ENCODE results near the gene BCAN.

Gene BCAN

DNA sequence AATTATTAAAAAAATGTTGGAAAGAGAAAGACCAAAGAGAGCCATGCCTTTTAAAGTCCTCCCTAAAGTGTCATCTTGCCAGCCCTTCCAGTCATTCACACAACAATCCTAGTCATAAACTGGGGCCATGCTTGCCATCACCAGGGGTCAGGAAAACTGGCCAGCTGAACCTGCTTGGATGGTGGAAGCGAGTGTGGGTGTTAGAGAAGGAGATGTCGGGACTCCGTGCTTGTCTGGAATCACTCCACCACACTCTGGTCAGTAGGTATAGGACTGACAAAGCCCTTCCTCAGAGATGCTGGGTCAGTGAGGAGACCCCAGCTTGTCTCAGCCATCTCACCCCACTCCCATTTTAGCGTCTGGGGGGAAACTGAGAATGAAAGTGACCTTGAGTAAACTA is 26.0 kb upstream of the BCAN start:
- Histone ChIP-seq H4K20me1 (peaks cover under 1% of the 10 kb centered on the region; the same call in 1 of the 2 replicates), H3K4me1 (no peaks in the 10 kb centered on the region), H3K36me3 (no peaks in the 10 kb centered on the region), H3K9me3 (no peaks in the 10 kb centered on the region), H3K27ac (no peak overlapping the region), H3K4me3 (no peak overlapping the region), H3K4me2 (no peak overlapping the region), H3K9ac (no peak overlapping the region), H3K27me3 (peaks cover 59% of the 10 kb centered on the region)
- TF ChIP-seq Cebpa-rat (IDR thresholded peaks at IDR 0.05), result no peak

DNA sequence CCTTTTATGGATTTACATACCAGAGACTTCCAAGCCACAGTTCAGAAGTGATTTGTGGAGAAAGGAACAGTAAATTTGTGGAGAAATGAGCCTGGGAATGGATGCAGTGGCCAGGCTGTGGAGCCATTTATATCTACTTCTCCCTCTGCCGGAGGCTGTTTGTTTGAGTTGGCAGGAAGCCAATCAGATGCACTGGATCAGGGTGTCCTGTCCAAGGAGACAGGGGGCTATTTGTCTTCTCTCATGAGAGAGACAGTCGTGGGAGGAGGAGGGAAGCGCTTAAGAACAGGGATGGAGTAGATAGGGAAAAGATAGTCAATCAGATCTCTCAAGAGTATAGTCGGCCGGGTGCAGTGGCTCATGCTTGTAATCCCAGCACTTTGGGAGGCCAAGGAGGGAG is 25.5 kb upstream of the BCAN start:
- Histone ChIP-seq H3K27ac (no peak overlapping the region), H3K27me3 (peaks cover 64% of the 10 kb centered on the region), H3K9ac (no peak overlapping the region), H3K4me1 (no peaks in the 10 kb centered on the region), H3K4me2 (no peak overlapping the region), H3K36me3 (no peaks in the 10 kb centered on the region), H3K4me3 (no peak overlapping the region), H3K9me3 (no peaks in the 10 kb centered on the region), H4K20me1 (peaks cover 6% of the 10 kb centered on the region; the same call in 1 of the 2 replicates)
- TF ChIP-seq Cebpa-rat (IDR thresholded peaks at IDR 0.05), result no peak

DNA sequence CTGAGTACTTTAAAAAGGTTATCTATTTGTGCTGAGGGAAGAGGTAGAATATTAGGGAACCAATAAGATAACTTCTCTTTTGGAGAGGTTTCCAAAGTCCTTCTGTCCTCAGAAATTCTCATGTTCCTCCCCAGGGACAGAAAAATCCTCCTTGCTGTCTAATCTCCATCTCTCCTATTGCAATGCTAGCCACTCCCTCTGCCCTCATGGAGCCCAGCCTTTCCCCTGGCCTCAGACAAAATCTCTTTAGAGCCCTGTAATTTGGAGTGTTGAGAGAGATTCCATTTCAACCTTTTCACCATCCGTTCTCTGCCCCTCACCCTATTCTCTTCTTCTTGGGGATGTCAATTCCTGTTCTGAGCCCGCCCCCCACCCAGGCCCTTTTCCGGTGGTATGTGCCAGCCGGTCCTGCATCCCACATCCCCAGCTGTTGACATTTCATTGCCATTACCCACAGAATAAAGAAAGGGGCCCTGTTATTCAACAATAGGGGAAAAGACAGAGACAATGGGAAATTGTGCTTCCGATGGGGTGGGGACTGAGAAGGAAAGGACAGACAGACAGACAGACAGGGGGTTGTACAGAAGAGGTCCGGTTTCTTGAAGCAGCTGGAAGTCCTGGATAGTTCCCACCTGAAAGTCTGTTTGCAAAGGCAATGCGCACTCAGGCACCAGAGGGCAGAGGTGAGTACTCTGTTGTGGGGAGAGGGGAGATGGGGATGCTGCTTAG is 22.9 kb upstream of the BCAN start, which contains the start of gene HAPLN2:
Gene HAPLN2, plus strand, starts transcription at position 563 of the 729 bp plus-strand sequence. CDS start 4,076 bp downstream, outside the sequence.
- TF ChIP-seq Cebpa-rat (IDR thresholded peaks at IDR 0.05), result no peak
- H3K9me3 ChIP-seq, result no peaks in the 10 kb centered on the region
- peaks cover 26% of the 10 kb centered on the region; the same call in 1 of the 2 replicates for H4K20me1 ChIP-seq
- H3K36me3 ChIP-seq, result no peaks in the 10 kb centered on the region
- H3K4me2 ChIP-seq, result no peak within 1 kb of the TSS
- no peak within 1 kb of the TSS for H3K9ac ChIP-seq
- peaks cover 88% of the 10 kb centered on the region for H3K27me3 ChIP-seq
- H3K4me1 ChIP-seq, result no peaks in the 10 kb centered on the region
- no peak within 1 kb of the TSS for H3K4me3 ChIP-seq
- H3K27ac ChIP-seq, result no peak within 1 kb of the TSS

DNA sequence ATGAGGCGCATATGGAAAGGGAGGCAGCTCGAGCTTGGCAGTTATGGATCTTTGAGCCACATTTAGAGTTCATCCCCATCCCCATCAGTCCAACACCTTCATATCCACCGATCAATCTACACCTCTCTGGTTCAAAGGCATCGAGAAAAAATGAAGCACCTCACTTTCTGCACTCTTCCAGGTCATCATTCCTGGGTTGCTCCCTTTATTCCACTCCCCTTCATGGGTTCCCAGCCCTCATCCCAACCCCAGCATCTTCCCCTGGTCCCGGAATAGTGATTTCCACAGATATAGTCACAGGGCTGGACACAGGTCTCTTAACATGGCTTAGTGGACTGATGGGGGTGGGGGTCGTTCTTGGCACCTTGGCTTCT is 22.3 kb upstream of the BCAN start:
- Histone ChIP-seq H3K27me3 (peaks cover 88% of the 10 kb centered on the region), H3K9ac (no peak overlapping the region)
- no peak for TF ChIP-seq Cebpa-rat (IDR thresholded peaks at IDR 0.05)

DNA sequence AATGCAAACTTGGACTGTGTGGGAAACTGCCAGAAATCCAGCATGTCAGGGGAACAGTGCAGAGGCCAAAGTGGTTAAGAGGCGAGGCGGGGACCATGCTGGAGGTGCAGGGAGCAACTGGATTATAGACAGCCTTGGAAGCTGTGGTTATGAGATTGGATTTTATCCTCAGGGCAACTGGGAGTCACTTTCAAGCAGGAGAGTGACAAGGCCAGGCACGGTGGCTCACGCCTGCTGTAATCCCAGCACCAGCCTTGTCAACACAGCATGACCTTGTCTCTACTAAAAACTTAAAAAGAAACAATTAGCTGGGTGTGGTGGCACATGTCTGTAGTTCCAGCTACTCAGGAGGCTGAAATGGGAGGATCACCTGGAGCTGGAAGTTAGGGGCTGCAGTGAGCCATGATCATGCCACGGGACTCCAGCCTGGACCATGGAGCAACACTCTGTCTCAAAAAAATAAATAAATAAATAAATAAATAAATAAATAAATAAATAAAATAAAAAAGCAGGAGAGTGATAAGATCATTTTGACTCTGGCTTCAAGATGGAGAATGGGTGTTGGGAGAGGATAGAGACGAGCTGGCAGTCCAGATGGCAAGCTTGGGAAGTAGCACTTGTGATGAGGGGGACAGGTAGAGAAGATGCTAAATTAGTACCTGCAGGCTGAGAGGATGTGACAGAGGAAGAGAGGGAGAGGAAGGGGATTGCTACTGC is 19.2 kb upstream of the BCAN start:
- Histone ChIP-seq H3K27me3 (peaks cover 87% of the 10 kb centered on the region), H3K4me2 (no peak overlapping the region), H3K4me3 (no peak overlapping the region), H3K4me1 (peaks cover 21% of the 10 kb centered on the region), H3K36me3 (no peaks in the 10 kb centered on the region), H3K27ac (no peak overlapping the region), H3K9ac (no peak overlapping the region), H4K20me1 (peaks cover 43% of the 10 kb centered on the region), H3K9me3 (no peaks in the 10 kb centered on the region)
- TF ChIP-seq Cebpa-rat (IDR thresholded peaks at IDR 0.05), result no peak

More for the DNA sequence above, 22.3 kb upstream of the BCAN start:
- Histone ChIP-seq H3K4me1 (no peaks in the 10 kb centered on the region), H3K36me3 (no peaks in the 10 kb centered on the region), H3K27ac (no peak overlapping the region), H4K20me1 (peaks cover 31% of the 10 kb centered on the region; the same call in 1 of the 2 replicates), H3K4me3 (no peak overlapping the region), H3K4me2 (no peak overlapping the region), H3K9me3 (no peaks in the 10 kb centered on the region)

DNA sequence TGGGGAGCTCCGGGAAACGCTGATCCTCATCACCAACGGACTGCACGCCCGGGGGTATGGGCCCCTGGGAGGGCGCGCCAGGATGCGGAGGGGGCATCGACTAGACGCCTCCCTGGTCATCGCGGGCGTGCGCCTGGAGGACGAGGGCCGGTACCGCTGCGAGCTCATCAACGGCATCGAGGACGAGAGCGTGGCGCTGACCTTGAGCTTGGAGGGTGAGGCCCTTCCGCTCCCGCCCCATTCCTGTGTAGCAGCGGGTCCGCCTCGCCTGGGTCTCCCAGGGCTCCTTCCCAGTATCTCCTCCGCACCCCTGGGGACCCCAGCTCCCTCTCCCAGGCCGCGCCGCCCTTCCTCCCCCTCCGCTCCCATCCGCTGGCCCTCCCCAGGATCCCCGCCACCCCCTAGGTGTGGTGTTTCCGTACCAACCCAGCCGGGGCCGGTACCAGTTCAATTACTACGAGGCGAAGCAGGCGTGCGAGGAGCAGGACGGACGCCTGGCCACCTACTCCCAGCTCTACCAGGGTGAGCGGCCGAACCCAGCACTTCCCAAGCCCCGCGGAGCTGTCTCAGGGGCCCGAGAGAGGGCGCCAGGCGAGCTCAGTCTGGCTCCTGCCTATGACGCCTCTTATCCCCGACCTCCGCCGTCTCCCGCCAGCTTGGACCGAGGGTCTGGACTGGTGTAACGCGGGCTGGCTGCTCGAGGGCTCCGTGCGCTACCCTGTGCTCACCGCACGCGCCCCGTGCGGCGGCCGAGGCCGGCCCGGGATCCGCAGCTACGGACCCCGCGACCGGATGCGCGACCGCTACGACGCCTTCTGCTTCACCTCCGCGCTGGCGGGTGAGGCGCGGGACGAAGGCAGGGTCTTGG is 17.7 kb upstream of the BCAN start:
- no peak for TF ChIP-seq Cebpa-rat (IDR thresholded peaks at IDR 0.05)
- Histone ChIP-seq H3K4me1 (peaks cover 24% of the 10 kb centered on the region), H3K36me3 (no peaks in the 10 kb centered on the region), H3K27ac (no peak overlapping the region), H3K9ac (no peak overlapping the region), H4K20me1 (peaks cover 43% of the 10 kb centered on the region), H3K9me3 (no peaks in the 10 kb centered on the region), H3K27me3 (peaks cover 81% of the 10 kb centered on the region), H3K4me3 (peak overlapping the region; percentile 53; the same call in 1 of the 2 replicates), H3K4me2 (peak overlapping the region; percentile 69)

DNA sequence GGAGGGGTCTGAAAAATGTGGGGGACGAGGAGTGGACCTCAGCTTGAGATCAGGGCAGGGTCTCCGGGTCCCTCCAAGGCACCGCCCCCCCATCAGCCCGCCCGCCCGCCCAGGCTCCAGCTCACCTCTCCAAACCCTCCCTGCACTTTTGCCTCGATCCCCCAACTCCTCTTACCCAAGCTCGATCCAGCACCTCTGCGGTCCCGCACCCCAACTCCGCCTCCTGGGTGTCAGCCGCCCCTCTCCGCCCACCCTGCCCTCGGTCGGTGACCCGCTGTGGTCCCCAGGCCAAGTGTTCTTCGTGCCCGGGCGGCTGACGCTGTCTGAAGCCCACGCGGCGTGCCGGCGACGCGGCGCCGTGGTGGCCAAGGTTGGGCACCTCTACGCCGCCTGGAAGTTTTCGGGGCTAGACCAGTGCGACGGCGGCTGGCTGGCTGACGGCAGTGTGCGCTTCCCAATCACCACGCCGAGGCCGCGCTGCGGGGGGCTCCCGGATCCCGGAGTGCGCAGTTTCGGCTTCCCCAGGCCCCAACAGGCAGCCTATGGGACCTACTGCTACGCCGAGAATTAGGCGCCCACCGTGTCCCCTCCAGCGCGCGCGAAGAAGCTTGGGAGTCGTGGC is 17.0 kb upstream of the BCAN start:
- no peak overlapping the region for H3K27ac ChIP-seq
- H3K4me2 ChIP-seq, result peak overlapping the region; percentile 69
- peaks cover 43% of the 10 kb centered on the region for H4K20me1 ChIP-seq
- no peak for TF ChIP-seq Cebpa-rat (IDR thresholded peaks at IDR 0.05)
- peaks cover 73% of the 10 kb centered on the region for H3K27me3 ChIP-seq
- H3K4me3 ChIP-seq, result peak overlapping the region; percentile 53
- no peaks in the 10 kb centered on the region for H3K36me3 ChIP-seq
- no peaks in the 10 kb centered on the region for H3K9me3 ChIP-seq
- H3K4me1 ChIP-seq, result peaks cover 28% of the 10 kb centered on the region
- no peak overlapping the region for H3K9ac ChIP-seq

DNA sequence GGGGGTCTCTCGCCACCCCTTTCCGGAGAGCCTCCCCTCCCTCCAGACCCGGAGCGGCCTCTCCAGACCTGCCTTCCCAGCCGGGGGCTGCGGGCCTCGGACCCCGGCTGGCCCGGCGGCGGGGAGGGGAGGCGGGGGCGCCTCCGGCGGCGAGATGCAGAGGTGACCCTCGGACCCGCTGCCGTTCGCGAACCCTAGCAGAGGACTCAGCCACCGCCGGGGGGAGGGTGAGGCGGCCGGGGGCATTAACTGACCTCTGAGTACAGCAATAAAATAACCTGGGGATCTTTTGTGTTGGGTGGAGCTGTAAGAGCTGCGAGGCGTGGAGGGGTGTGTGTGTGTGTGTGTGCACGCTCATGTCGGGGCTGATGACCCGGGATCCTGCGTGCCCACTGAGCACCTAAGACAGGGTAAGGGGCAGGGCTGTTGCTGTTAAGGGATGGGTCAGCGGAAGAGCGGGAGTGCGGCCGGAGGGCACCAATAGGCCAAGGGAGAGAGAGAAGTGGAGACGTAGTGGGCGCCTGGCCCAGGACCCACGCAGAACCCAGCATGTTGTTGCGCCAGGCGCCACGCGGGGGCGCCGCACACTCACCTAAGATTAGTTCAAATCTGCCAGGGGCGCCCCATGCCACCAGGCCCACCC is 16.4 kb upstream of the BCAN start:
- peaks cover 32% of the 10 kb centered on the region for H3K4me1 ChIP-seq
- no peaks in the 10 kb centered on the region for H3K36me3 ChIP-seq
- H3K9me3 ChIP-seq, result no peaks in the 10 kb centered on the region
- H3K27me3 ChIP-seq, result peaks cover 71% of the 10 kb centered on the region
- H3K4me3 ChIP-seq, result peak overlapping the region; percentile 50
- no peak for TF ChIP-seq Cebpa-rat (IDR thresholded peaks at IDR 0.05)
- no peak overlapping the region for H3K9ac ChIP-seq
- peaks cover 43% of the 10 kb centered on the region for H4K20me1 ChIP-seq
- H3K4me2 ChIP-seq, result peak overlapping the region; percentile 59
- H3K27ac ChIP-seq, result no peak overlapping the region

DNA sequence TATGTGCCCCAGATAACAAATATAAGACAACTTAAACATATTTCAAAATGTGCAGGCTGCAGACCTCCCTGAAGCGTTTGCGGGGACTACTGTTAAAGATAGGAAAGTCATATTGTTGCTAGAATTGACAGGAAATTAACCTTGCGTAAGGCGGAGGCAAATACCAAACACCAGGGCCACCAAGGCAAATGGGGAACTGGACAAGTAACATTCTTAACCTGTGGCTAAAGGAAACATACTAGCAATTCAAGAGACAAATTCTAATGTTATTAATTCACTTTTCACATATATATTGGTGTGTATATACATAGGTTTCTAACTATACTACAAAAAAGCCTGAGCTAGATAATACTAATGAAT is 15.9 kb upstream of the BCAN start:
- no peak for TF ChIP-seq Cebpa-rat (IDR thresholded peaks at IDR 0.05)
- Histone ChIP-seq H4K20me1 (peaks cover 41% of the 10 kb centered on the region), H3K36me3 (no peaks in the 10 kb centered on the region), H3K4me1 (peaks cover 32% of the 10 kb centered on the region), H3K27me3 (peaks cover 66% of the 10 kb centered on the region), H3K27ac (no peak overlapping the region), H3K4me2 (no peak overlapping the region), H3K4me3 (no peak overlapping the region), H3K9me3 (no peaks in the 10 kb centered on the region), H3K9ac (no peak overlapping the region)
